Suprapubic skin (tissue), 3 donors: ENCODE data around the gene CPNE5.

Experiments used
- EP300 ChIP-seq: sonication (generic); formaldehyde crosslinking; IDR thresholded peaks from one replicate; pipeline ENCODE4 v1.6.1; 2017; ENCODE audit warnings: antibody characterized with exemption
- TF ChIP-seq, protein P1 (sequence below), 2 donors: fragments of 200-600 bp in 1 of 2; fragments of 450-650 bp in 1 of 2; sonication (generic) in 1 of 2; IDR thresholded peaks; one replicate each; pipeline ENCODE4 v1.5.1; 2016 to 2019; ENCODE audit warnings: antibody characterized with exemption in 2 of 2, mild to moderate bottlenecking in 1 of 2, moderate library complexity in 1 of 2

- TF ChIP-seq, protein P1, sequence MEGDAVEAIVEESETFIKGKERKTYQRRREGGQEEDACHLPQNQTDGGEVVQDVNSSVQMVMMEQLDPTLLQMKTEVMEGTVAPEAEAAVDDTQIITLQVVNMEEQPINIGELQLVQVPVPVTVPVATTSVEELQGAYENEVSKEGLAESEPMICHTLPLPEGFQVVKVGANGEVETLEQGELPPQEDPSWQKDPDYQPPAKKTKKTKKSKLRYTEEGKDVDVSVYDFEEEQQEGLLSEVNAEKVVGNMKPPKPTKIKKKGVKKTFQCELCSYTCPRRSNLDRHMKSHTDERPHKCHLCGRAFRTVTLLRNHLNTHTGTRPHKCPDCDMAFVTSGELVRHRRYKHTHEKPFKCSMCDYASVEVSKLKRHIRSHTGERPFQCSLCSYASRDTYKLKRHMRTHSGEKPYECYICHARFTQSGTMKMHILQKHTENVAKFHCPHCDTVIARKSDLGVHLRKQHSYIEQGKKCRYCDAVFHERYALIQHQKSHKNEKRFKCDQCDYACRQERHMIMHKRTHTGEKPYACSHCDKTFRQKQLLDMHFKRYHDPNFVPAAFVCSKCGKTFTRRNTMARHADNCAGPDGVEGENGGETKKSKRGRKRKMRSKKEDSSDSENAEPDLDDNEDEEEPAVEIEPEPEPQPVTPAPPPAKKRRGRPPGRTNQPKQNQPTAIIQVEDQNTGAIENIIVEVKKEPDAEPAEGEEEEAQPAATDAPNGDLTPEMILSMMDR (IDR thresholded peaks at IDR 0.05): no peak
- TF ChIP-seq EP300: no peak
Observed at GRCh38 chr6:36856277-36856676, 17.0 kb upstream of the CPNE5 start.
